Activated CD8-positive, alpha-beta memory T cell treated with anti-CD3 and anti-CD28 coated beads, Interleukin-2, amount 50 U/mL, for 1 hour (primary cell): ENCODE measurements around the gene TTF1.
"Not testable (repeated sequence)": the region's sequence is repeated elsewhere in the genome, so short reads cannot be mapped to it uniquely, and the experiment has no call there.

Experiments
- DNase-seq: peaks from one replicate; pipeline ENCODE4 v3.0.0-alpha.2; 2020; ENCODE audit errors: extremely low read depth

Gene TTF1

GRCh38 chr9:132411091-132411508 lies 4.5 kb upstream of the TTF1 start:
- DNase-seq: peak; percentile 28

GRCh38 chr9:132410642-132411041 lies 4.0 kb upstream of the TTF1 start:
- DNase-seq: no peak

GRCh38 chr9:132409828-132410528 lies 3.3 kb upstream of the TTF1 start, which contains the start of gene CFAP77:
Gene CFAP77 (plus strand): TSS chr9:132410211. CDS start chr9:132410272, 61 bp downstream.
- no peak for DNase-seq

GRCh38 chr9:132408521-132408920 lies 1.9 kb upstream of the TTF1 start:
- DNase-seq: no peak

- no peak for DNase-seq
These were observed 556 bp upstream of the TTF1 start for GRCh38 chr9:132407196-132407595.

- DNase-seq: no peak
These were observed 2.3 kb downstream of the TTF1 start for GRCh38 chr9:132404228-132404881.

- DNase-seq: no peak
These were observed 4.8 kb downstream of the TTF1 start for GRCh38 chr9:132401824-132402223.

GRCh38 chr9:132395560-132395959 lies 11.1 kb downstream of the TTF1 start:
- DNase-seq: no peak

- DNase-seq: no peak
These were observed 15.2 kb downstream of the TTF1 start for GRCh38 chr9:132391449-132391848.

- DNase-seq: no peak
These were observed 15.7 kb downstream of the TTF1 start for GRCh38 chr9:132390966-132391365.

- no peak for DNase-seq
These were observed 19.5 kb downstream of the TTF1 start for GRCh38 chr9:132387133-132387532.

- DNase-seq: no peak
These were observed 22.3 kb downstream of the TTF1 start for GRCh38 chr9:132384376-132384775.

- DNase-seq: no peak
These were observed 23.2 kb downstream of the TTF1 start for GRCh38 chr9:132383462-132383883.

GRCh38 chr9:132381966-132382541 lies 24.6 kb downstream of the TTF1 start:
- no peak for DNase-seq

- DNase-seq: not testable (repeated sequence)
These were observed 28.2 kb downstream of the TTF1 start for GRCh38 chr9:132378416-132378815.

GRCh38 chr9:132377769-132378168 lies 28.9 kb downstream of the TTF1 start:
- not testable (repeated sequence) for DNase-seq

GRCh38 chr9:132372177-132373095 lies 34.2 kb downstream of the TTF1 start:
- no peak for DNase-seq

- no peak for DNase-seq
These were observed 36.0 kb downstream of the TTF1 start for GRCh38 chr9:132370592-132370991.

GRCh38 chr9:132369421-132369820 lies 37.2 kb downstream of the TTF1 start:
- no peak for DNase-seq

- no peak for DNase-seq
These were observed 38.9 kb downstream of the TTF1 start for GRCh38 chr9:132367613-132368313.

GRCh38 chr9:132366481-132366880 lies 40.2 kb downstream of the TTF1 start:
- no peak for DNase-seq
